KBM-7 (cell line): Measurements from ENCODE around the gene NCOA1.

Experiments
- DNase-seq: peaks from one replicate; pipeline ENCODE4 v3.0.0-alpha.2; 2015
- in situ Hi-C: fragments of 300-500 bp; cut with MboI; formaldehyde crosslinking; loops from 2 replicates; pipeline ENCODE4 v1.14.3; 2020; ENCODE audit warnings: low sequenced_read_pairs, low pct_unique_long_range_greater_than_20kb, mixed read lengths

Gene NCOA1

GRCh38 chr2:24497685-24498084 is 6.6 kb downstream of the NCOA1 start:
- in situ Hi-C loops: no loop called here
- DNase-seq: no peak

- no peak for DNase-seq
- in situ Hi-C loops: no loop called here
Measured at GRCh38 chr2:24498121-24498520, 7.1 kb downstream of the NCOA1 start.

- in situ Hi-C loops: no loop called here
- no peak for DNase-seq
Measured at GRCh38 chr2:24501813-24502212, 10.8 kb downstream of the NCOA1 start.

GRCh38 chr2:24505534-24506275 is 14.7 kb downstream of the NCOA1 start:
- no peak for DNase-seq
- in situ Hi-C loops: no loop called here

- in situ Hi-C loops: no loop called here
Measured at GRCh38 chr2:24507549-24507948, 16.5 kb downstream of the NCOA1 start.

GRCh38 chr2:24508878-24509277 is 17.8 kb downstream of the NCOA1 start:
- in situ Hi-C loops: no loop called here
- peak; percentile 14 for DNase-seq

More at GRCh38 chr2:24507549-24507948, 16.5 kb downstream of the NCOA1 start:
- DNase-seq: no peak

- in situ Hi-C loops: no loop called here
- DNase-seq: no peak
Measured at GRCh38 chr2:24509425-24509824, 18.4 kb downstream of the NCOA1 start.

- in situ Hi-C loops: no loop called here
Measured at GRCh38 chr2:24509840-24510239, 18.8 kb downstream of the NCOA1 start.

GRCh38 chr2:24510771-24511170 is 19.7 kb downstream of the NCOA1 start:
- DNase-seq: no peak
- in situ Hi-C loops: no loop called here

More at GRCh38 chr2:24509840-24510239, 18.8 kb downstream of the NCOA1 start:
- DNase-seq: no peak

GRCh38 chr2:24511198-24511597 is 20.1 kb downstream of the NCOA1 start:
- in situ Hi-C loops: no loop called here
- no peak for DNase-seq

- DNase-seq: no peak
- in situ Hi-C loops: no loop called here
Measured at GRCh38 chr2:24511894-24512293, 20.8 kb downstream of the NCOA1 start.

GRCh38 chr2:24512404-24512803 is 21.4 kb downstream of the NCOA1 start:
- in situ Hi-C loops: no loop called here

GRCh38 chr2:24512831-24513230 is 21.8 kb downstream of the NCOA1 start:
- no peak for DNase-seq
- in situ Hi-C loops: no loop called here

More at GRCh38 chr2:24512404-24512803, 21.4 kb downstream of the NCOA1 start:
- no peak for DNase-seq

GRCh38 chr2:24513281-24514071 is 22.4 kb downstream of the NCOA1 start:
- no peak for DNase-seq
- in situ Hi-C loops: no loop called here

- in situ Hi-C loops: no loop called here
- DNase-seq: no peak
Measured at GRCh38 chr2:24514820-24515219, 23.8 kb downstream of the NCOA1 start.

- in situ Hi-C loops: no loop called here
- no peak for DNase-seq
Measured at GRCh38 chr2:24515335-24515734, 24.3 kb downstream of the NCOA1 start.

GRCh38 chr2:24515831-24516230 is 24.8 kb downstream of the NCOA1 start:
- in situ Hi-C loops: no loop called here
- no peak for DNase-seq

- in situ Hi-C loops: no loop called here
- DNase-seq: no peak
Measured at GRCh38 chr2:24517247-24517646, 26.2 kb downstream of the NCOA1 start.

- DNase-seq: no peak
- in situ Hi-C loops: no loop called here
Measured at GRCh38 chr2:24520175-24520574, 29.1 kb downstream of the NCOA1 start.

- DNase-seq: no peak
- in situ Hi-C loops: no loop called here
Measured at GRCh38 chr2:24521162-24521857, 30.3 kb downstream of the NCOA1 start.
